Measurements from ENCODE around the gene KCTD11. TPM values are rescaled to one million over a fixed set of nuclear protein-coding genes. Genes with fewer than 3 reads are reported as not detected.

Gene KCTD11
- total RNA-seq, 1 experiment from 2014 or later = 5.4 TPM

DNA sequence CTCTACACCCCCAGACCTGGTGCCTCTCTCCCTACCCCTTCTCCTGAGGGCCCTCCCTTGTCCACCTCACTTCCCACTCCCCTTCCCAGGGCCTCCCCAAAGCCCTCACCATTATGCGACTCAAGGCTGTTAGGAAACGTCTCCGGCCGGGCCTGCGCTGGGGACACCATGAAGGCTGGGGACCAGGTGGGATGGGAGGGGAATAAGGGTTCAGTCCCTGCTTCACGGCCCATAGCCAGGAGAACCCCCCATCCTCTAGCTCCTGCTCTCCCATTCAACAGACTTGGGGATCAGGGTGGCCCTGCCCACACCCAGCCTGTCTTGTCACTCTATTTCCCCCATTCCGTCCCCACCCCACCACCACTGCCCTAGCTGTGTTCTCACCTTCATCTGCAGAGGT lies 24.9 kb upstream of the KCTD11 start:
- no peaks in the 10 kb centered on the region for H3K27me3 ChIP-seq (ENCODE audit: insufficient read depth, low read length)
- ChIA-PET RAD21 (ENCODE audit: low non-redundant PET in 1 of 2, low total read pairs in 2 of 2, uncharacterized antibody in 2 of 2, unreplicated experiment in 2 of 2) (no interaction called here), CTCF (no interaction called here), POLR2A (no interaction called here)
- H3K36me3 ChIP-seq (ENCODE audit: control insufficient read depth in 1 of 2, insufficient read depth in 2 of 2, low read length in 2 of 2) = peaks cover 17 to 31% of the 10 kb centered on the region in 2 experiments; a peak in 3 of 4 replicates
- H4K20me1 ChIP-seq (ENCODE audit: insufficient read depth) = no peaks in the 10 kb centered on the region
- H3K9me2 ChIP-seq (ENCODE audit: insufficient read depth) = no peaks in the 10 kb centered on the region
- H3K9me3 ChIP-seq (ENCODE audit: control insufficient read depth in 1 of 2, insufficient read depth in 1 of 2, low read depth in 1 of 2, low read length in 2 of 2) = no peaks in the 10 kb centered on the region
- H3K4me3 ChIP-seq (replicated peaks in 1 of 2; ENCODE audit: low read depth in 1 of 2, low read length in 2 of 2) = no peak overlapping the region
- H2AFZ ChIP-seq (ENCODE audit: low read depth, low read length, poor library complexity, severe bottlenecking) = no peak overlapping the region
- no peak overlapping the region for H3K4me2 ChIP-seq (ENCODE audit: low read length)
- no peak for DNase-seq (ENCODE audit: low read depth, low spot score)
- no peak overlapping the region for H3K9ac ChIP-seq (ENCODE audit: low read length)
- peaks cover 20% of the 10 kb centered on the region; the same call in 1 of the 2 replicates for H3K79me2 ChIP-seq (ENCODE audit: insufficient read depth, low read length)
- BruUV-seq (replicated peaks) = no TSS peak
- intact Hi-C loops (cut with micrococcal nuclease) = no loop called here
- TF ChIP-seq SIN3A (IDR thresholded peaks at IDR 0.05; ENCODE audit: low read depth) = no peak
- TF ChIP-seq ZFX (IDR thresholded peaks at IDR 0.05) = no peak
- no peak for TF ChIP-seq YY1 (IDR thresholded peaks at IDR 0.05; ENCODE audit: extremely low read depth, insufficient replicate concordance, low read depth, low read length)
- no peak for TF ChIP-seq EZH2phosphoT487 (IDR thresholded peaks at IDR 0.05; ENCODE audit: borderline replicate concordance)
- TF ChIP-seq CBX3 (IDR thresholded peaks at IDR 0.05; ENCODE audit: low read depth) = no peak
- TF ChIP-seq SP1 (IDR thresholded peaks at IDR 0.05; ENCODE audit: low read depth) = no peak
- no peak for TF ChIP-seq JUND (IDR thresholded peaks at IDR 0.05)
- no peak for TF ChIP-seq EGR1 (IDR thresholded peaks at IDR 0.05; ENCODE audit: low read depth)
- TF ChIP-seq SRF (IDR thresholded peaks at IDR 0.05; ENCODE audit: low read depth) = no peak
- no peak for TF ChIP-seq POLR2AphosphoS5 (IDR thresholded peaks at IDR 0.05; ENCODE audit: low read depth, low read length)
- TF ChIP-seq, protein P1, sequence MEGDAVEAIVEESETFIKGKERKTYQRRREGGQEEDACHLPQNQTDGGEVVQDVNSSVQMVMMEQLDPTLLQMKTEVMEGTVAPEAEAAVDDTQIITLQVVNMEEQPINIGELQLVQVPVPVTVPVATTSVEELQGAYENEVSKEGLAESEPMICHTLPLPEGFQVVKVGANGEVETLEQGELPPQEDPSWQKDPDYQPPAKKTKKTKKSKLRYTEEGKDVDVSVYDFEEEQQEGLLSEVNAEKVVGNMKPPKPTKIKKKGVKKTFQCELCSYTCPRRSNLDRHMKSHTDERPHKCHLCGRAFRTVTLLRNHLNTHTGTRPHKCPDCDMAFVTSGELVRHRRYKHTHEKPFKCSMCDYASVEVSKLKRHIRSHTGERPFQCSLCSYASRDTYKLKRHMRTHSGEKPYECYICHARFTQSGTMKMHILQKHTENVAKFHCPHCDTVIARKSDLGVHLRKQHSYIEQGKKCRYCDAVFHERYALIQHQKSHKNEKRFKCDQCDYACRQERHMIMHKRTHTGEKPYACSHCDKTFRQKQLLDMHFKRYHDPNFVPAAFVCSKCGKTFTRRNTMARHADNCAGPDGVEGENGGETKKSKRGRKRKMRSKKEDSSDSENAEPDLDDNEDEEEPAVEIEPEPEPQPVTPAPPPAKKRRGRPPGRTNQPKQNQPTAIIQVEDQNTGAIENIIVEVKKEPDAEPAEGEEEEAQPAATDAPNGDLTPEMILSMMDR (IDR thresholded peaks at IDR 0.05 in 2 of 3, conservative IDR thresholded peaks at IDR 0.05 in 1 of 3; ENCODE audit: borderline replicate concordance in 1 of 3, insufficient read depth in 1 of 3, low read depth in 2 of 3, low read length in 2 of 3) = no peak
- no peak for TF ChIP-seq FOSL1 (IDR thresholded peaks at IDR 0.05; ENCODE audit: low read depth)
- no peak for TF ChIP-seq ZNF274 (IDR thresholded peaks at IDR 0.05; ENCODE audit: low read depth, low read length)
- no peak for TF ChIP-seq EZH2 (IDR thresholded peaks at IDR 0.05)
- TF ChIP-seq RAD21 (IDR thresholded peaks at IDR 0.05; ENCODE audit: low read depth) = no peak
- no peak for TF ChIP-seq ELF1 (IDR thresholded peaks at IDR 0.05; ENCODE audit: borderline replicate concordance, low read depth)
- TF ChIP-seq CEBPB (IDR thresholded peaks at IDR 0.05; ENCODE audit: low read depth) = no peak
- no peak for TF ChIP-seq TCF7L2 (IDR thresholded peaks at IDR 0.05; ENCODE audit: borderline replicate concordance, extremely low read depth, insufficient read depth, insufficient read length)
- ATAC-seq = no peak
- H3K27ac ChIP-seq (ENCODE audit: low read depth, low read length) = no peak overlapping the region
- H3K4me1 ChIP-seq (ENCODE audit: control insufficient read depth in 1 of 2, insufficient read depth in 2 of 2, low read length in 2 of 2) = peaks cover 3 to 29% of the 10 kb centered on the region in 2 experiments; a peak in 3 of 4 replicates
